Activated T-helper 1 cell treated with anti-CD3 and anti-CD28 coated beads, Interleukin-12 subunit alpha, Interleukin-12 subunit beta, Interleukin-2, Interleukin-4 antibody, amounts not matched to agents 30 ng/mL and 10 ng/mL and 1 ng/mL, durations not matched to agents 14 hours and 24 hours and 36 hours (primary cell): ENCODE data around the gene FGF19. TPM values are rescaled to one million over a fixed set of nuclear protein-coding genes. Genes with fewer than 3 reads are reported as not detected.

Experiments
- DNase-seq: peaks from one replicate; pipeline ENCODE4 v3.0.0; 2021; ENCODE audit warnings: low spot score
- H3K27ac Mint-ChIP-seq: one replicate; pipeline ENCODE4 v1.8.0; 2021; ENCODE audit warnings: mild to moderate bottlenecking, mixed read lengths
- H3K27me3 Mint-ChIP-seq: one replicate; pipeline ENCODE4 v1.8.0; 2022; ENCODE audit warnings: mild to moderate bottlenecking, moderate library complexity, mixed read lengths; ENCODE audit not compliant: insufficient read depth
- H3K36me3 Mint-ChIP-seq: one replicate; pipeline ENCODE4 v1.8.0; 2021; ENCODE audit warnings: low read depth, mixed read lengths
- H3K4me1 Mint-ChIP-seq: one replicate; pipeline ENCODE4 v1.8.0; 2021; ENCODE audit warnings: low read depth, mixed read lengths
- H3K4me3 Mint-ChIP-seq: one replicate; pipeline ENCODE4 v1.8.0; 2021; ENCODE audit warnings: mild to moderate bottlenecking, moderate library complexity, mixed read lengths
- H3K9me3 Mint-ChIP-seq: one replicate; pipeline ENCODE4 v1.8.0; 2021; ENCODE audit warnings: mixed read lengths
- intact Hi-C: fragments of 100-400 bp; cut with micrococcal nuclease; formaldehyde crosslinking; loops from one replicate; pipeline ENCODE4 v1.15.1; 2024
- total RNA-seq: library from RNA; stranded (reverse); gene quantifications from 2 replicates; pipeline ENCODE4 v1.2.3, GENCODE V29; 2022

The FGF19 gene
- total RNA-seq, 1 donor from 2014 or later = not detected

DNA sequence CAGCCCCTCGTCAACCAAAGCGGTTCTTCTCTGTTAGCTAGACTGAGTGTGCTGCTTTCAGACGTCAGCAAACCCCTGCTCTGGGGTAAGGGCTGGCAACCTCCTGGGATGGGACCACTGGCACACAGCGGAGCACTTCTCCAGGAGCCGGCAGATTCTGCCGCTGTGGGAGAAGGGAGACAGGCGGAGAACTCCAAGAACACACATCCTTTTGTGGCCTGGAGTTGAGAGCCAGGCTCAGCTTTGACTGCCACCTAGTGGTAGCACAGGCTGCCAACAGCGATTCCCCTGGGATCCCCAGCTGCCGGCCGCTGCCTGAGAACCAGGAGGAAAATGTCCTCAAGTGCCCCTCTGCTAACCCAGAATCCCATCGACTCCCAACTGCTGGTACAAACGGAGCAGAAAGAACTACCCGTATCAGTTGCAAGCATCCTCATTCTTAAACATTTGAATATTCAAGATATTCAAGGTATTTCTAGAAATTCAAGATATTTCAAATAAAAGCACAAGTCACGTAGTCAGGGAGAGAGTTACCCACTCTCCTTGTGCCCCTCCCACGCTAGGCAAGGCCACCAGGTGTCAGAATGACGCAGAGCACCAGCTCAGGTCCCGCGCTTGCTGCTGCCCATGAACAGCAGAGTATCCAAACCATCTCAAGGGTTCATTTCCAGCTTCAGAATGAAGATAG is 33.5 kb downstream of the FGF19 start:
- Mint-ChIP-seq H3K4me1 (peaks cover 24% of the 10 kb centered on the region), H3K27me3 (no peaks in the 10 kb centered on the region), H3K27ac (no peak overlapping the region), H3K9me3 (no peaks in the 10 kb centered on the region), H3K36me3 (peaks cover 32% of the 10 kb centered on the region), H3K4me3 (no peak overlapping the region)
- peak; percentile 14 for DNase-seq
- intact Hi-C loops = loop anchor here (1.0 to 10.0 kb wide), 3 partner anchors 569 to 1206 kb away; partner anchors contain the start of genes PPP6R3 and TESMIN

GRCh38 chr11:69669486-69669885 is 34.3 kb downstream of the FGF19 start:
- no peak for DNase-seq
- Mint-ChIP-seq H3K4me3 (no peak overlapping the region), H3K36me3 (peaks cover 36% of the 10 kb centered on the region), H3K9me3 (no peaks in the 10 kb centered on the region), H3K4me1 (peaks cover 20% of the 10 kb centered on the region), H3K27ac (no peak overlapping the region), H3K27me3 (no peaks in the 10 kb centered on the region)
- intact Hi-C loops = no loop called here

DNA sequence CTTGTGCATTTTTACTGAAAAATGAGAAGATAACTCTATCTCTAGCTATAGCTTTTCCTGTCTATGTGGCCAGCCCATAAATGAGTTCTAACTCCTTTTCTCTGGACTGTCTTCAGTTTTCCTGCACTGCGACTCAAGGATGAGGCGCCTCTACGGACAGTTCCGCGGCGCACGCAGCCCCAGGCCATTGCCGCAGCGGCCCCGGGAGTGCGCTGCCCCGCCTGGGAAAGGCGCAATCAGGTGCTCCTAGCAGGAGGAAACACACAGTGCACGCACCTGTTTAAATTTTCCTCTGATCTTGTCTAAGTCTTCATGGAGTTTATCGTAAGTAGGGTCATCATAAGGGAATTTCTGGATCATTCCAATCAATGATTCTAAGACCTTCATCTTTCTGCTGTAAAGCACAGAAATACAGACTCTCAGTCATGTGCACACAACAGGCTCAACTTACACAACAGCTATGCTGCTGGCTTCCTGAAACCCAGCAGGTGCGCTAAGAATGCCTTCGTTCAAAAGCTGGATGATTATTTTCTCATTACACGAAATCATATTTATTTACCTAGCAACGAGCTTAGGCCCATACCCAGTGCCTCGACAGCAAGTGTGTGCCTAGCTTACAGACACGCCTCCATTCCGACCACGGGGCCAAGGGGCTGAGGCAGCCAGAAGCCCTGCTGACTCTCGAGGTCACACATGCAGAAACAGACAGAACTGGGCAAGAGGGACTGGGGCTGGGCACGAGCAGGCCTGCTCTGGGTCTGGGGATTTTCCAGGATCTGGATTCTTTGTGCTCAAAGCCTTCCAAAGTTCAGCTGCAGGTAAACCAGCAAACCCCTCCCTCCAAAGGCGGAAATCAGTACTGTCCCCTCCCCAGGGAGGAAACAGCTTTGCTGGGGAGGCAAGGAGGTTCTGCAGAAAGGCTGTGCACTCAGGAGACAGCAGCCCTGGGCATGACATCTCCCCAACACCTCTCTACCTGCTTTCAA is 35.9 kb downstream of the FGF19 start:
- Mint-ChIP-seq H3K27ac (no peak overlapping the region), H3K4me1 (peaks cover 8% of the 10 kb centered on the region), H3K36me3 (peaks cover 33% of the 10 kb centered on the region), H3K9me3 (no peaks in the 10 kb centered on the region), H3K4me3 (no peak overlapping the region), H3K27me3 (no peaks in the 10 kb centered on the region)
- no peak for DNase-seq
- intact Hi-C loops = no loop called here

DNA sequence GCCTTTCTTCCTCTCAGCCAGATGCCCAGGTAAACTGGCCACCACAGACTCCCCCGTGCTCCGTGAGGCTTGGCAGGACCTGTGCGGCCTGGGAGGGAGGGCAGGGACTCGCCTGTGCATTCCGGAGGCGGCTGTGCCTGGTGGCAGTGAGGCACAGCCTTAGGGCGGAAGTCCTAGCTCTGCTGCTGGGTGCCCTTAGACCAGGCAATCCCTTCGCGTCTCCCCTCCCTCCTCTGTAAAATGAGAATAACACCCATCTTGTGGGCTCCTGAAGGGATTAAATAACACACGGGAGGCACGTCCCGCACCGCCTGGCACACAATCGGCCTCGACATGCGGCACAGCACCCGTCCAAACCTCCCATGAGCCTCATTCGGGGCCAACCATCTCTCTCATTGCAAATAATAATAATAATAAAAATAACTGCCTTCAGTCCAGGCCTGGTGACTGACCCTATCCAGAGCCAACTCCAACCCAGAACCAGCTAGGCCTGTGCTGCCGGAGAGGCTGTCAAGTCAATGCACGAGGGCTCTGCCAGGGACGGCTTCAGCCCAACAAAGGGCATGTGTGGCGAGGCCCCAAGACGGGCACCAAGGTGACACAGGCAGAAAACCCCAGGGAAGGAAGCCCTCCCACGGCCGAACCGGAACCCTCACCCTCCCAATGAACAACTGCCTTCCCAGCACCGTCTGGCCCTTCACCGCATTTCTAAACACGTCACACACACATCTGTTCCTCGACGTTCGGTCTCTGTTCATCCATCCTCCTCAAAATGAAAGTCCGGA is 36.9 kb downstream of the FGF19 start:
- DNase-seq = no peak
- no peaks in the 10 kb centered on the region for H3K27me3 Mint-ChIP-seq
- H3K9me3 Mint-ChIP-seq = no peaks in the 10 kb centered on the region
- peaks cover 7% of the 10 kb centered on the region for H3K4me1 Mint-ChIP-seq
- intact Hi-C loops = no loop called here
- H3K4me3 Mint-ChIP-seq = no peak overlapping the region
- H3K27ac Mint-ChIP-seq = no peak overlapping the region
- H3K36me3 Mint-ChIP-seq = peaks cover 26% of the 10 kb centered on the region

- Mint-ChIP-seq H3K4me3 (no peak overlapping the region), H3K27ac (no peak overlapping the region), H3K36me3 (peaks cover 21% of the 10 kb centered on the region), H3K9me3 (no peaks in the 10 kb centered on the region), H3K27me3 (no peaks in the 10 kb centered on the region), H3K4me1 (peaks cover 7% of the 10 kb centered on the region)
- intact Hi-C loops = no loop called here
- DNase-seq = no peak
Observed at GRCh38 chr11:69666261-69666660, 37.6 kb downstream of the FGF19 start.

- Mint-ChIP-seq H3K27me3 (no peaks in the 10 kb centered on the region), H3K36me3 (peaks cover 21% of the 10 kb centered on the region), H3K27ac (no peak overlapping the region), H3K4me3 (no peak overlapping the region), H3K4me1 (peaks cover 7% of the 10 kb centered on the region), H3K9me3 (no peaks in the 10 kb centered on the region)
- DNase-seq = no peak
- intact Hi-C loops = no loop called here
Observed at GRCh38 chr11:69665669-69666068, 38.2 kb downstream of the FGF19 start.

GRCh38 chr11:69664901-69665300 is 38.9 kb downstream of the FGF19 start:
- intact Hi-C loops = no loop called here
- Mint-ChIP-seq H3K27ac (no peak overlapping the region), H3K9me3 (no peaks in the 10 kb centered on the region), H3K36me3 (peaks cover 14% of the 10 kb centered on the region), H3K4me3 (no peak overlapping the region), H3K27me3 (no peaks in the 10 kb centered on the region), H3K4me1 (peaks cover under 1% of the 10 kb centered on the region)
- DNase-seq = no peak

DNA sequence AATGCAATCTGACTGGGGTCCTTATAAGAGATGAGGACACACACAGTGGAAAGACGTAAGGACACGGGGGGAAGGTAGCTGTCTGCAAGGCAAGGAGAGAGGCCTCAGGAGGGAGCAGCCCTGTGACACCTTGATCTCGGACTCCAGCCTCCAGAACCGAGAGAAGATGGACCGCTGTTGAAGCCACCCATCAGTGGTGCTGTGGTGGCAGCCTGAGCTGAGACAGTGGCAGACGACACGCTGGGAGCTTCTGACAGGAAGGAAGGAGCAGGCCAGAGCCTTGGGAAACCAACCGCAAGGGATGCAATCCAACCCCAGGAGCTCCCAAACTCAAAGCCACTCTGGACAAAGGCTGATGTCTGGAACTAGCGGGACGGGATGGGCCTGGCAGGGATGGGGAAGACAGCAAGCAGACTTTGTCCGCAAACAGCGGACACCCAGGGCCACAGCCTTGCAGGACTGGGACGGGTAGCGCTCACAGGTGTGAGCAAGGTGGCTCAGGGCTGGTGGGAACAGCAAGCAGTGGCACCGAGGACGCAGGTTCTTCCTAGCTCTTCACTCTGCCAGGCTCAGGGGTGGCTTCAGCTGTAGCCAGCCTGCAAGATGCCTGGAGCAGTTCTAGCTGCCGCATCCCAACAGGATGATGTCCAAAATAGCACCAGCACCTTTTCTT is 39.6 kb downstream of the FGF19 start:
- Mint-ChIP-seq H3K27me3 (no peaks in the 10 kb centered on the region), H3K27ac (no peak overlapping the region), H3K9me3 (no peaks in the 10 kb centered on the region), H3K4me3 (no peak overlapping the region), H3K36me3 (peaks cover 14% of the 10 kb centered on the region), H3K4me1 (no peaks in the 10 kb centered on the region)
- intact Hi-C loops = no loop called here
- DNase-seq = no peak

DNA sequence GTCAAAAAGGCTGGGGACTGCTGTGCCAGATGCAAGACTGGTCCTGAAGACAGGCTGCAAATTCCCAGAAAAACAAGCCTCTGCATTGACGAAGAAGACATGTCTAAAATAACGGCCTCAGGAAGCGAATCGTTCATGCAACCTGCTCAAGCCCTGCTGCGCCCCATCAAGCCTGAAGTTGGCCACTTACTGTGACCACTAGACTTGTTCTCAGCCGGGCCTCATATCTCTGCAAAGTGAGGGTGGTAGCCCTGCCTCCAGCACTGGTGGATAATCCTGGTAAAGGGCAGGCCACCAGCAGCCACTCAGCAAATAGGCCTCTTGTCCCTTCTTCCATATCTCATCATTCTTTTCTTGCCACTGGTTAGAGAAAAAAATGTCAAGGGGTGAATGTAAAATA is 40.5 kb downstream of the FGF19 start:
- Mint-ChIP-seq H3K4me3 (no peak overlapping the region), H3K36me3 (peaks cover 11% of the 10 kb centered on the region), H3K4me1 (no peaks in the 10 kb centered on the region), H3K9me3 (no peaks in the 10 kb centered on the region), H3K27ac (no peak overlapping the region), H3K27me3 (no peaks in the 10 kb centered on the region)
- intact Hi-C loops = no loop called here
- no peak for DNase-seq

DNA sequence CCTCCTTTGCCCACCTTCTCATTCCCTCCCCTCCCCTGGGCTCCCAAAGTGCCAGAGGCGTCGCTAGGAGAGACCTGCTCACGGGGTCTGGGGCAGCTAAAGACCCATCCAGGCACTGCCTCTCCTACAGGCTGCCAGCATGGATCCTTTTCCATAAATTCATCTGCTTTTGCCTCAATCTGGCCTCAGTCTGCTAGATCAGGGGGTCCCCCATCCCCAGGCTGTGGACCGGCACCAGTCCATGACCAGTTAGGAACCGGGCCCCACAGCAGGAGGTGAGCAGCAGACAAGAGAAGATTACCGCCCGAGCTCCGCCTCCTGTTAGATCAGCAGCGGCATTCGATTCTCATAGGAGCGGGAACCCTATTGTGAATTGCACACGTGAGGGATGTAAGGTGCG is 41.0 kb downstream of the FGF19 start:
- intact Hi-C loops = no loop called here
- Mint-ChIP-seq H3K9me3 (no peaks in the 10 kb centered on the region), H3K4me1 (no peaks in the 10 kb centered on the region), H3K27me3 (no peaks in the 10 kb centered on the region), H3K4me3 (no peak overlapping the region), H3K27ac (no peak overlapping the region), H3K36me3 (peaks cover 10% of the 10 kb centered on the region)
- DNase-seq = no peak

GRCh38 chr11:69662021-69662698 is 41.7 kb downstream of the FGF19 start:
- intact Hi-C loops = no loop called here
- no peak for DNase-seq
- Mint-ChIP-seq H3K4me3 (no peak overlapping the region), H3K4me1 (no peaks in the 10 kb centered on the region), H3K36me3 (peaks cover 4% of the 10 kb centered on the region), H3K27me3 (no peaks in the 10 kb centered on the region), H3K27ac (no peak overlapping the region), H3K9me3 (no peaks in the 10 kb centered on the region)

- Mint-ChIP-seq H3K9me3 (no peaks in the 10 kb centered on the region), H3K36me3 (peaks cover 4% of the 10 kb centered on the region), H3K27ac (no peak overlapping the region), H3K4me3 (no peak overlapping the region), H3K27me3 (no peaks in the 10 kb centered on the region), H3K4me1 (no peaks in the 10 kb centered on the region)
- DNase-seq = no peak
- intact Hi-C loops = no loop called here
Observed at GRCh38 chr11:69661413-69661715, 42.5 kb downstream of the FGF19 start.
